HepG2 (cell line): ENCODE results near the gene NPTX2. TPM values are rescaled to one million over a fixed set of nuclear protein-coding genes. Genes with fewer than 3 reads are reported as not detected.

Source experiments
- ATF7 ChIP-seq, 2 experiments: fragments of 450-650 bp in 1 of 2; sonication (generic) in 1 of 2; formaldehyde crosslinking in 1 of 2; IDR thresholded peaks; 2 replicates each; pipeline versions ENCODE4 v1.4.0 to v1.6.1; 2016 to 2020; ENCODE audit warnings: antibody characterized with exemption in 1 of 2, mild to moderate bottlenecking in 1 of 2, missing genetic modification reagents in 1 of 2
- CEBPB ChIP-seq: IDR thresholded peaks from 2 replicates; pipeline ENCODE4 v1.6.1; 2011; ENCODE audit warnings: low read depth, low read length, improper control_type of control experiment, borderline replicate concordance
- HNF4A ChIP-seq: sonication (generic); formaldehyde crosslinking; IDR thresholded peaks from 2 replicates; pipeline ENCODE4 v1.4.0; 2020; ENCODE audit warnings: missing genetic modification reagents
- HOXA3 ChIP-seq: sonication (generic); formaldehyde crosslinking; IDR thresholded peaks from 2 replicates; pipeline ENCODE4 v1.5.0; 2020; ENCODE audit warnings: missing genetic modification reagents
- JARID2 ChIP-seq: sonication (generic); formaldehyde crosslinking; IDR thresholded peaks from 2 replicates; pipeline ENCODE4 v1.8.1; 2023; ENCODE audit warnings: missing genetic modification reagents, inconsistent platforms; ENCODE audit not compliant: insufficient replicate concordance
- KAT7 ChIP-seq: IDR thresholded peaks from 2 replicates; pipeline ENCODE4 v1.6.1; 2018; ENCODE audit warnings: borderline replicate concordance, missing compliant biosample characterization
- KLF13 ChIP-seq: sonication (generic); formaldehyde crosslinking; IDR thresholded peaks from 2 replicates; pipeline ENCODE4 v1.4.0; 2020; ENCODE audit warnings: mild to moderate bottlenecking, missing genetic modification reagents
- MZF1 ChIP-seq: sonication (generic); formaldehyde crosslinking; IDR thresholded peaks from 2 replicates; pipeline ENCODE4 v1.8.1; 2023; ENCODE audit warnings: mild to moderate bottlenecking, missing genetic modification reagents, borderline replicate concordance
- RXRA ChIP-seq: sonication (generic); formaldehyde crosslinking; IDR thresholded peaks from 2 replicates; pipeline ENCODE4 v1.5.1; 2020; ENCODE audit warnings: missing genetic modification reagents
- SOX13 ChIP-seq, 3 experiments: fragments of 450-650 bp in 1 of 3; sonication (generic) in 1 of 3; formaldehyde crosslinking in 1 of 3; IDR thresholded peaks in 2 of 3; conservative IDR thresholded peaks in 1 of 3; 2 replicates each; pipeline versions ENCODE4 v1.5.0 to v1.6.1; 2016 to 2020; ENCODE audit warnings: antibody characterized with exemption in 1 of 3, mild to moderate bottlenecking in 1 of 3, missing compliant biosample characterization in 1 of 3, missing genetic modification reagents in 1 of 3, moderate library complexity in 1 of 3
- SOX6 ChIP-seq, 2 experiments: fragments of 450-650 bp in 1 of 2; sonication (generic) in 1 of 2; formaldehyde crosslinking in 1 of 2; IDR thresholded peaks; 2 replicates each; pipeline versions ENCODE4 v1.4.0 to v1.6.1; 2017 to 2020; ENCODE audit warnings: antibody characterized with exemption in 1 of 2, mild to moderate bottlenecking in 1 of 2, missing genetic modification reagents in 1 of 2
- TEAD3 ChIP-seq: optimal IDR thresholded peaks from 2 replicates; pipeline ENCODE3; 2016; ENCODE audit warnings: borderline replicate concordance
- U2AF1 ChIP-seq: fragments of 200-400 bp; formaldehyde crosslinking; optimal IDR thresholded peaks from 2 replicates; pipeline ENCODE3; 2017; ENCODE audit warnings: mild to moderate bottlenecking, low read depth, low read length
- ZEB1 ChIP-seq: IDR thresholded peaks from 2 replicates; pipeline ENCODE4 v1.6.1; 2012; ENCODE audit warnings: mild to moderate bottlenecking, low read depth, inconsistent platforms; ENCODE audit not compliant: insufficient replicate concordance
- ZFP82 ChIP-seq: sonication (generic); formaldehyde crosslinking; IDR thresholded peaks from 2 replicates; pipeline ENCODE4 v1.5.1; 2020; ENCODE audit warnings: mild to moderate bottlenecking, missing genetic modification reagents, borderline replicate concordance
- ZFY ChIP-seq: sonication (generic); formaldehyde crosslinking; IDR thresholded peaks from 2 replicates; pipeline ENCODE4 v1.4.0; 2020; ENCODE audit warnings: missing genetic modification reagents
- ZNF263 ChIP-seq: sonication (generic); formaldehyde crosslinking; IDR thresholded peaks from 2 replicates; pipeline ENCODE4 v1.4.0; 2020; ENCODE audit warnings: missing genetic modification reagents
- ZNF282 ChIP-seq: fragments of 450-650 bp; IDR thresholded peaks from 2 replicates; pipeline ENCODE4 v1.6.1; 2018; ENCODE audit not compliant: partially characterized antibody
- ZNF30 ChIP-seq: sonication (generic); formaldehyde crosslinking; IDR thresholded peaks from 2 replicates; pipeline ENCODE4 v1.5.0; 2020; ENCODE audit warnings: mild to moderate bottlenecking, missing genetic modification reagents
- ZNF350 ChIP-seq: sonication (generic); formaldehyde crosslinking; IDR thresholded peaks from 2 replicates; pipeline ENCODE4 v1.4.0; 2020; ENCODE audit warnings: mild to moderate bottlenecking, low read depth, missing genetic modification reagents, borderline replicate concordance
- ZNF619 ChIP-seq: sonication (generic); formaldehyde crosslinking; IDR thresholded peaks from 2 replicates; pipeline ENCODE4 v1.4.0; 2020; ENCODE audit warnings: mild to moderate bottlenecking, missing genetic modification reagents
- ZNF652 ChIP-seq: IDR thresholded peaks from 2 replicates; pipeline ENCODE4 v1.6.1; 2016; ENCODE audit warnings: low read depth, borderline replicate concordance
- polyA plus RNA-seq, 8 experiments: library from polyadenylated mRNA; depleted of rRNA in 3 of 8; stranded (reverse) in 7 of 8; unstranded in 1 of 8; fragments of >200 nt; fragmentation: Illumina TruSeq in 4 of 8; extraction: Trizol in 4 of 8; gene quantifications; 2 replicates each; pipeline versions ENCODE4 v1.2.1 to v1.2.3, GENCODE V29; 2011 to 2016; ENCODE audit warnings: low read depth in 4 of 8, missing spikeins in 1 of 8, mixed read lengths in 1 of 8; ENCODE audit not compliant: insufficient read depth in 1 of 8
- total RNA-seq, 5 experiments: library from RNA; depleted of rRNA; stranded (reverse); fragments of >200 nt; fragmentation: Illumina TruSeq; extraction: Trizol; gene quantifications; 2 replicates each; pipeline ENCODE4 v1.2.3, GENCODE V29; 2016; ENCODE audit warnings: low read depth in 1 of 5
- TF ChIP-seq, protein P1 (sequence below): sonication (generic); formaldehyde crosslinking; IDR thresholded peaks from 2 replicates; pipeline ENCODE4; 2020; ENCODE audit warnings: missing genetic modification reagents, mild to moderate bottlenecking, borderline replicate concordance
- TF ChIP-seq, protein P2 (sequence below): sonication (generic); formaldehyde crosslinking; IDR thresholded peaks from 2 replicates; pipeline ENCODE4 v1.5.0; 2020; ENCODE audit warnings: missing genetic modification reagents
- TF ChIP-seq, protein P3 (sequence below): IDR thresholded peaks from 2 replicates; pipeline ENCODE4 v1.6.1; 2016; ENCODE audit warnings: control low read depth

NPTX2 gene
- total and polyA plus RNA-seq, 2 of the 13 experiments (the other 11 are each of a cell fraction or from before 2014, with no cell fraction given), result not detected

DNA sequence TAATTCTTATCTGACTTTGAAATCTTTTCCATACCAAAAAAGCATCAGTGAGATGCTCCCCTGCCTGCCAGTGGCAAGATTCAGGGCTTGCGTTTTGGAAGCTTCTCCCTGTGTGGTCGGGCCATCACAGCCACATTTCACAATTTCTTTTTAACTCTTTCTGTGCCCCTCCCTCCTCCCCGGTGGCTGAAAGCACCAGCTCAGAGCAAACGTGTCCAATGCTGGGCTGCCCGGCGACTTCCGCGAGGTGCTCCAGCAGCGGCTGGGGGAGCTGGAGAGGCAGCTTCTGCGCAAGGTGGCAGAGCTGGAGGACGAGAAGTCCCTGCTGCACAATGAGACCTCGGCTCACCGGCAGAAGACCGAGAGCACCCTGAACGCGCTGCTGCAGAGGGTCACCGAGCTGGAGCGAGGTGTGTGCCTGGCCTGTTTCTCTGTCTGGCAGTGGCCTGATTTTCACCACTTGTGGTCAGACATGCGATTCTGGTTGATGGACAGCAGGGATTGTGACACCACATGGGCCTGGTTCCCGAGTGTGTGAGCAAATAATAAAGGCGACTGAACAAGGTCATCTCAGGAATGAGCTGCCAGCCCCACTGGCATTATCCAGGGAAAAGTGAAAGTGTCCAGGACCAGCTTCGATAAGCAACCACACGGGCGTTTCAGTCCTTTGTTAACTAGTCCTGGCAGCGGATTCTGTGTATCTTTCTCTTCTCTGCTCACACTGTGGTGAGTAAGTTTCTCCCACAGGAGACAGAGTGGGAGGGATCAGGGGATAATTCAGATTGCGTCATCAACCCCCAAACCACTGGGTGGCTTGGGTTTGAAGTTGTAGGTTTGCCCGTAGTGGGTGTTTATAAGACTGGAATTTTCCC is 2.6 kb downstream of the NPTX2 start (continued):
- TF ChIP-seq, protein P1, sequence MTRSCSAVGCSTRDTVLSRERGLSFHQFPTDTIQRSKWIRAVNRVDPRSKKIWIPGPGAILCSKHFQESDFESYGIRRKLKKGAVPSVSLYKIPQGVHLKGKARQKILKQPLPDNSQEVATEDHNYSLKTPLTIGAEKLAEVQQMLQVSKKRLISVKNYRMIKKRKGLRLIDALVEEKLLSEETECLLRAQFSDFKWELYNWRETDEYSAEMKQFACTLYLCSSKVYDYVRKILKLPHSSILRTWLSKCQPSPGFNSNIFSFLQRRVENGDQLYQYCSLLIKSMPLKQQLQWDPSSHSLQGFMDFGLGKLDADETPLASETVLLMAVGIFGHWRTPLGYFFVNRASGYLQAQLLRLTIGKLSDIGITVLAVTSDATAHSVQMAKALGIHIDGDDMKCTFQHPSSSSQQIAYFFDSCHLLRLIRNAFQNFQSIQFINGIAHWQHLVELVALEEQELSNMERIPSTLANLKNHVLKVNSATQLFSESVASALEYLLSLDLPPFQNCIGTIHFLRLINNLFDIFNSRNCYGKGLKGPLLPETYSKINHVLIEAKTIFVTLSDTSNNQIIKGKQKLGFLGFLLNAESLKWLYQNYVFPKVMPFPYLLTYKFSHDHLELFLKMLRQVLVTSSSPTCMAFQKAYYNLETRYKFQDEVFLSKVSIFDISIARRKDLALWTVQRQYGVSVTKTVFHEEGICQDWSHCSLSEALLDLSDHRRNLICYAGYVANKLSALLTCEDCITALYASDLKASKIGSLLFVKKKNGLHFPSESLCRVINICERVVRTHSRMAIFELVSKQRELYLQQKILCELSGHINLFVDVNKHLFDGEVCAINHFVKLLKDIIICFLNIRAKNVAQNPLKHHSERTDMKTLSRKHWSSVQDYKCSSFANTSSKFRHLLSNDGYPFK (CRISPR knock-in tag), result 0 out of 2 replicates have a peak, but pooled peaks have one; percentile 21
- TF ChIP-seq ZFY (CRISPR knock-in tag) (0 out of 2 replicates have a peak, but pooled peaks have one; percentile 38), ZNF619 (CRISPR knock-in tag) (0 out of 2 replicates have a peak, but pooled peaks have one; percentile 21), CEBPB (peak; percentile 77; the same call in 1 of the 2 replicates), ATF7 (IDR thresholded peaks at IDR 0.05) (peak; percentile 78), ATF7 (CRISPR knock-in tag; IDR thresholded peaks at IDR 0.05) (no peak), SOX6 (IDR thresholded peaks at IDR 0.05) (no peak), SOX6 (CRISPR knock-in tag; IDR thresholded peaks at IDR 0.05) (peak; percentile 59), ZNF652 (CRISPR knock-in tag) (peak; percentile 71), KLF13 (CRISPR knock-in tag) (no peak), ZNF282 (no peak), SOX13 (IDR thresholded peaks at IDR 0.05) (no peak), SOX13 (CRISPR knock-in tag; conservative IDR thresholded peaks at IDR 0.05 in 1 of 2, IDR thresholded peaks at IDR 0.05 in 1 of 2) (peak in 1 of 2 experiments; percentile 44; a peak in 2 of 4 replicates), TEAD3 (CRISPR knock-in tag) (peak; percentile 26), ZNF263 (CRISPR knock-in tag) (peak; percentile 82), HNF4A (CRISPR knock-in tag) (no peak), KAT7 (CRISPR knock-in tag) (no peak), JARID2 (CRISPR knock-in tag) (no peak), U2AF1 (no peak), HOXA3 (no peak), RXRA (CRISPR knock-in tag) (peak; percentile 38; the same call in 1 of the 2 replicates), MZF1 (CRISPR knock-in tag) (no peak), ZEB1 (no peak), ZNF350 (CRISPR knock-in tag) (0 out of 2 replicates have a peak, but pooled peaks have one; percentile 46), ZFP82 (CRISPR knock-in tag) (0 out of 2 replicates have a peak, but pooled peaks have one; percentile 20), ZNF30 (CRISPR knock-in tag) (no peak)
- TF ChIP-seq, protein P2, sequence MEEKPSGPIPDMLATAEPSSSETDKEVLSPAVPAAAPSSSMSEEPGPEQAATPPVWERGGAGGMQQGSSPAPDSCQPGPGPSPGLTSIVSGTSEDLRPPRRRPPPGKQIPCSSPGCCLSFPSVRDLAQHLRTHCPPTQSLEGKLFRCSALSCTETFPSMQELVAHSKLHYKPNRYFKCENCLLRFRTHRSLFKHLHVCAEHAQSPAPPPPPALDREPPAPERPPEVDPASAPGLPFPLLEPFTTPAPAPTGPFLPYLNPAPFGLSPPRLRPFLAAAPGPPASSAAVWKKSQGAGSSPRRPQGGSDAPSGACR (CRISPR knock-in tag), result no peak
- TF ChIP-seq, protein P3, sequence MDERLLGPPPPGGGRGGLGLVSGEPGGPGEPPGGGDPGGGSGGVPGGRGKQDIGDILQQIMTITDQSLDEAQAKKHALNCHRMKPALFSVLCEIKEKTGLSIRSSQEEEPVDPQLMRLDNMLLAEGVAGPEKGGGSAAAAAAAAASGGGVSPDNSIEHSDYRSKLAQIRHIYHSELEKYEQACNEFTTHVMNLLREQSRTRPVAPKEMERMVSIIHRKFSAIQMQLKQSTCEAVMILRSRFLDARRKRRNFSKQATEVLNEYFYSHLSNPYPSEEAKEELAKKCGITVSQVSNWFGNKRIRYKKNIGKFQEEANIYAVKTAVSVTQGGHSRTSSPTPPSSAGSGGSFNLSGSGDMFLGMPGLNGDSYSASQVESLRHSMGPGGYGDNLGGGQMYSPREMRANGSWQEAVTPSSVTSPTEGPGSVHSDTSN (CRISPR knock-in tag), result peak; percentile 73
